HG03039 (cell line): Measurements from ENCODE around the gene COA3.

ENCODE experiments used
- ATAC-seq: cut with Tn5 transposase; IDR thresholded peaks from one replicate; pipeline ENCODE4 v1.9.1; 2021; ENCODE audit warnings: mild to moderate bottlenecking, moderate library complexity; ENCODE audit not compliant: unreplicated experiment

The COA3 gene

DNA sequence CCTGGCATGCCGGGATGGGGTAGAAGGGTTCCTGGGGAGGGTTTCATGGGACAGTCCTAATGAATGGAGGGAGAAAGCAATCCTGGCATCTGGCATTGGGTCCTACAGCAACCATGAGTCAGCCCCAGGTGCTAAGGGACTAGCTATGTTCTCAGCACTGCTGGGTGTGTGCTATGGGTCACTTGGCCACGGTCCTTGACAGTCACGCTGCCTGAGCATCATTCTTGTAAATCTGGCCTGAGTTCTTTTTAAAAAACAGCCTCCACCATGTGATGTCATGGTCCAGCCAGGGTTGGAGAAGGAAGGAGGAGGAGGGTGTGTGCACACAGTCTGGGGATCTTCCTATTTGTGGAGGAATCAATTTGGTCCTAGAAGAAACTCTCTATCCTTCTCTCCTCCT, 43.7 kb downstream of the COA3 start:
- ATAC-seq = no peak

DNA sequence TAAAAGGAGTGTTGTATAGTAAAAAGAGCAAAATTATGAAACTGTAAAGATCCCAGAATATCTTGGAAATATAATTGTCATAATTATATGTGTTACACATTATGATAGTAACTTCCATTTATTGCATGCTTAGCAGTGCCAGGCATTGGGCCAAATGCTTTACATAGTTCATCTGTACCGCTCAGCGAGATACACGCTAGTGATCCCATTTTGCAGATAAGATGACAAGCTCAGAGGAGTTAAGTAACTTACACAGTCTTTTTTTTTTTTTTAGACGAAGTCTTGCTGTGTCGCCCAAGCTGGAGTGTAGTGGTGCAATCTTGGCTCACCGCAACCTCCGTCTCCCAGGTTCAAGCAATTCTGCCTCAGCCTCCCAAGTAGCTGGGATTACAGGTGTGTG, 46.9 kb downstream of the COA3 start:
- ATAC-seq = no peak

DNA sequence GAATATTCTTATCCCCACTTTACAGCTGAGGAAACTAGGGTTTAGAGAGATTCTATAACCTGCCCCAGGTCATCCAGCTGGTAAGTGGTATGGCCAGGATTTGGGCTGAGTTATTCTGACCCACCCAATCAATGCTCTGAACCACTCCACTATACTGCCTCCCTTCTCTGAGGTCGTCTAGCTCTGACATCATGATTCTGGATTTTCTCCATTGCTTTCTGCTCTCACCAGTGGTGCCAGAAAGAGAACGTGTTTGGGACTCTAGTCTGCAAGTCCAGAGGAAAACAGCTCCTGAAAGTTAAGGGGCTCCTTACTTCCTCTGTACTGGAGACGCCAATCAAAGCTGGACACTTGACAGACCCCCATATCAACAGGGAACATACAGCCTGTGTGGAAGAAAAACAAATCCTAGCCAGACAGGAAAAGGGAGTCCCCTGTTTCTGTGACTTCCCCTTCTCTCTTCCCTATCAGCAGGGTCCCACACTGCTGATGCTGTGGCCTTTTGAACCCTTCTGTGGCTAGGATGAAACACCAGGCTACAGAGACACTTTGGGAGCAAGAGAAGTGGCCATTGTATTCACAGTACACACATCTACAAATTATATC, 47.7 kb downstream of the COA3 start:
- no peak for ATAC-seq

DNA sequence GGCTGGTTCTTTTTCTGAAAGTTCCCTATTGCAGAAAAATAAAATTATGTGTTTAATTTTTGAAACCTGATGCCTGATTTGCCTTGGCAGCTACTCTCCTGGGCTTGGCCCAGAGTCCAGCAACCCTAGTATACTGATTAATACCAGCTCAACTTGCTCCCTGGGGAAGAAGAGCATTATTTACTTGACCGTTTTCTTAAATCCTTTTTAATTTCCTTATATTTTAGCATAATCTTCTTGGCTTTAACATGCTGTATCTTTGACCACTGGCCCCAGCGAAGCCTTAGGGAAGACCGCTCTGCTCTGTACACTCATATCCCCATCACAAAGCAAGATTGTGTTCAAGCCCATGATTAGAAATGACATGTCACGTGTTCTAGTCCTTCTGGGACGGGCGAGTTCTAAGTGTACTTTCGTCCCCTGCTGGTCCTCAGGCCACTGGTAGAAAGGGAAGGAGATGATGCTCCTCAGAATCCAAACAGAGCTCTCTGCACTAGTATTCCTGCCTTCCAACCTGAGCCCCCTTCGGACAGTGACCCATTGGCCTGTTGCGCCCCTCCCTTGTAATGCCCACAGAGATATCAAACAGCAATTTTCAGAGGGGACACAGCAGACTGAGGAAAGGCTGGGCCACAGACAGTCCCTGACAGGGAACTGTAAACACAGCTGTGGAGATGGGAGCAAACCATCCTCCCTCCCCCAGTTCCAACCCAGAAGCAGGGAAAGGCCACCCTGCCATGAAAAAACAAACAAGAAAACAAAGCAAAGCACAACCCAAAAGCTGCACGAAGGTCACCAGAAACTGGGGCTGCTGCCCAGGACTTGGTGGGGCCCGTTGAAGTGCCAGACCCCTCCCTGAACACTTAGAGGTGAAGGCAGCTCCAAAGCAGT, 49.4 kb downstream of the COA3 start:
- no peak for ATAC-seq

DNA sequence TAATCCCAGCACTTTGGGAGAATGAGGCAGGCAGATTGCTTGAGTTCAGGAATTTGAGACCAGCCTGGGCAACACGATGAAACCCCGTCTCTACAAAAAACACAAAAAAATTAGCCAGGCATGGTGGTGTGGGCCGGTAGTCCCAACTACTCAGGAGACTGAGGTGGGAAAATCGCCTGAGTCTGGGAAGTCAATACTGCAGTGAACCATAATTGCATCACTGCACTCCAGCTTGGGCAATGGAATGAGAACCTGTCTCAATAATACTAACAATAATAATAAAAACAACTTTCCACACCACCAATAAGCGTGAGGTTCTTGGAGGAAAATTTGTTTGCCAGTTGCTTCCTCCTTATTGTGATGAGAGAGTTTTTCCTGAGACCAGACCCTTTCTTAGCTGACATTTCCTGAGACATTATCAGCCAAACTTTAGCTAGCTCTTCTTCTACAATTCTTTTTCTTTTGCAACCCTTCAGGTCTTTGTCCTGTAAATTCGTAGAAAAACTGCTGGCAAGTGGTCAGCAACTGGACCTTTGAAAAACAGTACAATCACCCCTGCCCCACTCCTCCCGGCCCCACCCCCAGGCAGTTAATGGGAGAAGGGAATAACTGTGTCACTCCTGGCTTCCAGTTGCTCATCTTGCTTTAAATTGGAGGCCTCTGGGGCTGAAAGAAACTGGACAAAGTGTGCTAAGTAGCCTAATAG, 50.1 kb downstream of the COA3 start:
- no peak for ATAC-seq
